ENCODE data around the gene SLC7A4.
"Not testable (repeated sequence)": the region's sequence is repeated elsewhere in the genome, so short reads cannot be mapped to it uniquely, and the experiment has no call there.

Gene SLC7A4

DNA sequence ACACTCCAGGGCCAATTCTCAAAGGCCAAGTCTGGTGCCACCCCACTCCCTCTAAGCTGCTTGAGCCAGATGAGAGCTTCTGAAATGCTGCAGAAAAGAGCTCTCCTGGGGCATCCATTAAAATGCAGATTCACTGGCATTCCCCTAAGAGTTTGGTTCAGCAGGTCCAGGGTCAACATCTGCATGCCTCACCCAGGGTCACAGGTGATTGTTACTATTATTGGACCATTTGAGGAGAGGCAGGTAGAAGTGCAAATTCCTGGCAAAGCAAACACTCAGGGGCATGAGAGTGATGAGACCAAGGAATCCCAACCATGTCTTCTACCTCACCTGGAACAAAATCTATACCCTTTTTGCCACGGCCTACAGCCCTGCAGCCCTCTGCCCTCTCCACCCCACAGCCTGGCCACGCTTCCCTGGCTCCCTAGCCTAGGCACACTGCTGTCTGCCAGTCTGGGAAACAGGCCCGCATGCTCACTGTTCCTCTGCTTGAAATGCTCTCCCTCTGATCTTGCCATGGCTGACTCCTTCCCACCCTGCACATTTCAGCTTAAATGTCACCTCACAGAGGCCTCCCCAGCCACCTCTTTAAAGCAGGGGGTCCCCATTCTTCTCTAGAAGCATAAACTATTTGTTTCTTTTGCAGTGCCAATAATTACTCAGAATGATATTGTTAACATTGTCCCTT lies 21.8 kb downstream of the SLC7A4 start:
- FAIRE-seq (no peak), DNase-seq (ENCODE audit: insufficient read length, low spot score) (no peak)
- TF ChIP-seq POLR2AphosphoS5 (IDR thresholded peaks at IDR 0.05; ENCODE audit: low read depth, low read length) (no peak), POU2F2 (IDR thresholded peaks at IDR 0.05; ENCODE audit: low read depth, low read length) (no peak), PAX5 (IDR thresholded peaks at IDR 0.05; ENCODE audit: insufficient read depth, low read length, severe bottlenecking) (no peak), SPI1 (IDR thresholded peaks at IDR 0.05; ENCODE audit: low read depth, low read length) (no peak), POLR2A (IDR thresholded peaks at IDR 0.05; ENCODE audit: low read depth, low read length) (no peak), TAF1 (IDR thresholded peaks at IDR 0.05; ENCODE audit: low read depth, low read length) (no peak)

DNA sequence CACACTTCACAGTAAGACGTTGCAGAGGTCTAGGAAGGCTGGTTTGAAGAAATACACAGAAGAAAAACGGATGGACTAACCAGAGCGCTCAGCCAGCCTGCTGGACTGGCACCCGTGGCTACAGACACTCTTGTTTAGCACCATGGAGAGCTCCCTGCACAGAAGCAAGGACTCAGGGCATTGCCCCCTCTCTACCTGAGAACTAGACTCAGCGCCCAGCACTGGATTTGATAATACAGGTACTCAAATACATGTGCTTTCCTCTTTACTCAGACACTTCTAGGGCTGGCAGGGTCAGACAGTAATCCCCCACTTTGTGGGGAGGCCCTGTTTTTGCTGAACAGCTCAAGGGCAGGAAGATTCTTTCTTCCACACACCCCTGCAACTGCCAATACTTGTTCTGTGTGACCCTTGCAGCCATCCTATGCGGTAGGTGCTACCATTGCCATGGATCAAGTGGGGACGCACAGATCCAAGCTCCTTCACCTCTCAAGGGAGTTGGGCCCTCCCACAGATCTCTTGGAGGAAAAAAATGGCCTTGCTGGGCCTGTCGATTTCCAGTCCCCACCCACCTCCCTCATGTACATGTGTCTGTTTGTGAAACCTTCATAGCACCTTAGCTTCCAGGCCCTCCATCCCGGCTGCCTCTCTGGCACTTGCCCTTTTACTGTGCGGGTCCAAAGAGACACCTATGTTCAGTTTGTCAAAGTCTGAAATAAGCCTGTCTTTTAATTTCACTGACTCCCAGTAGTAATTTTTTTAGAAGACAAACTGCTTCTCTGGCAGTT lies 22.5 kb downstream of the SLC7A4 start:
- FAIRE-seq = no peak
- no peak for DNase-seq (ENCODE audit: insufficient read length, low spot score)

DNA sequence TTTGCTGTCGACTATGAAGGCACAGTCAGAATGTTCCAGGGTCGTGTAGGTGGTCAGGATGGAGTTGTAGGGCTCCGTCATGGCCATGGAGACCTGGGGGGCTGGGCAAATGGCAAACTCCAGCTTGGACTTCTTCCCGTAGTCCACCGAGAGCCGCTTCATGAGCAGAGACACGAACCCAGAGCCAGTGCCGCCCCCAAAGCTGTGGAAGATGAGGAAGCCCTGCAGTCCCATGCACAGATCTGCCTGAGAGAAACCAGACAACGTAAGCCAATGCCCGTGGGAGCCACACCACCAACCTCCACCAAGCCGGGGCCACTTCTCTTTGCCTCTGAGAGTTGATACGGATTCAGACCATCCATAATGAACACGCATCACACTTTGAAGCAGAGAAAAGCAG lies 23.2 kb downstream of the SLC7A4 start:
- FAIRE-seq; DNase-seq (ENCODE audit: insufficient read length, low spot score): not testable (repeated sequence)

More for the DNA sequence above, 22.5 kb downstream of the SLC7A4 start:
- TF ChIP-seq SPI1 (IDR thresholded peaks at IDR 0.05; ENCODE audit: low read depth, low read length) (no peak), POLR2A (IDR thresholded peaks at IDR 0.05; ENCODE audit: low read depth, low read length) (no peak), TAF1 (IDR thresholded peaks at IDR 0.05; ENCODE audit: low read depth, low read length) (no peak), POU2F2 (IDR thresholded peaks at IDR 0.05; ENCODE audit: low read depth, low read length) (no peak), POLR2AphosphoS5 (IDR thresholded peaks at IDR 0.05; ENCODE audit: low read depth, low read length) (no peak), PAX5 (IDR thresholded peaks at IDR 0.05; ENCODE audit: insufficient read depth, low read length, severe bottlenecking) (no peak)

DNA sequence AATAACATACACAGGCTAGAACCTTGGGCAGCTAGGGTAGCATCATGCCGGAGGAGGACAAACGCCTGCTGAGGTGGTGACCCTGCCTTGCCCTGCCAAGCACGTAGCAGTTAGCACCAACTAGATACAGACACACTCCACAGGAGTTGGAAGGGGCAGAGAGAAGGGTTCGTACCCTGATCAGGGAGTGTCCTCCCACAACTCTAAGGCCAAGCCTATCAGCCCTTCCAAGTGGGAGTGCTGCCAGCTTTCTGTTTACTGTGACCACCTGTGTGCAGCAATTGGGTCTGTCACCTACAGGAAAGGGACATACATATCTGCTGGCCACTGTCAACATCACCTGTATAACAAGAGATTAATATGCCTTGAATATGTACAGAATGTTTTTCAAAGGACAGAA lies 28.6 kb downstream of the SLC7A4 start:
- FAIRE-seq (peak; percentile 13), DNase-seq (ENCODE audit: insufficient read length, low spot score) (no peak)
- TF ChIP-seq POU2F2 (IDR thresholded peaks at IDR 0.05; ENCODE audit: low read depth, low read length) (no peak), POLR2AphosphoS5 (IDR thresholded peaks at IDR 0.05; ENCODE audit: low read depth, low read length) (no peak), POLR2A (IDR thresholded peaks at IDR 0.05; ENCODE audit: low read depth, low read length) (no peak), SPI1 (IDR thresholded peaks at IDR 0.05; ENCODE audit: low read depth, low read length) (no peak), PAX5 (IDR thresholded peaks at IDR 0.05; ENCODE audit: insufficient read depth, low read length, severe bottlenecking) (no peak), TAF1 (IDR thresholded peaks at IDR 0.05; ENCODE audit: low read depth, low read length) (no peak)

DNA sequence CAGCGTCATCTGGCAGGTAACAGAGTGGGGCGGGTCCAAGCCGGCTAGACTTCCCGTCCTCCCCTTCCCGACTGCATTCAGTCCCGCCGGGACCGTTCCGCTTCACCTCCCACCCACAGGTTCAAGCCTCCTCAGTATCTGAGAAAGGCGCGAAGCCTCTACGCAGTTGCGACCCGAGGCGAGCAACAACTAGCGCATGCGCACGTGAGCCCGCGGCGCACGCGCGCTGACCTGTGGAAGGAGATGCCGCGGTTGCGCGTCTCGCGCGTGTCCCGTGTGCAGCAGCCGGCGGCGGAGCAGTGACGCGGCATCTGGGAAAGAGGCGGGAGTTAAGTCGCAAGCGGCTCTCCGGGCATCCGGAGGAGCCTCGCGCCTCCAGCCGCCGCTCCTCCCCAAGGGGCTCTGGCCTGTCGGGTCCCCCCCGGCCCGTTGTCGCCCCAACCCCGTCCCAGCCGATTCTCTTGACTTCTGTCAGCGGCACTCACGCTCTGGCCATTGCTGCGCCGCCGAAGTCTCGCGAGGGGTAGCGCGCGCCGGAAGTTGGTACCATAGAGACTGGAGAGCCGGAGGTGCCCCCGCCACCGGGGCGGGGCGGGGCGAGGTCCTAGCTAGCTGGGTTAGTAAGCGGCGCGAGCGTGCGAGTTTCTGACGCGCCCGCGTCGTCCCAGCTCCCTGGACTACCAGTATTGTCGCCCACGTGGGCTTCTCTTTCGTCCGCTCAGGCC lies 30.6 kb downstream of the SLC7A4 start, which contains the start of gene THAP7:
Gene THAP7 (minus strand): TSS at position 518 of the 725 bp plus-strand sequence. CDS start 207 bp downstream, at position 311.
- FAIRE-seq = peak; percentile 100
- TF ChIP-seq POLR2AphosphoS5 (IDR thresholded peaks at IDR 0.05; ENCODE audit: low read depth, low read length) (peak; percentile 90), PAX5 (IDR thresholded peaks at IDR 0.05; ENCODE audit: insufficient read depth, low read length, severe bottlenecking) (peak; percentile 86), TAF1 (IDR thresholded peaks at IDR 0.05; ENCODE audit: low read depth, low read length) (peak; percentile 92), POU2F2 (IDR thresholded peaks at IDR 0.05; ENCODE audit: low read depth, low read length) (no peak; the same call in 1 of the 2 replicates), SPI1 (IDR thresholded peaks at IDR 0.05; ENCODE audit: low read depth, low read length) (no peak), POLR2A (IDR thresholded peaks at IDR 0.05; ENCODE audit: low read depth, low read length) (peak; percentile 75)
- peak; percentile 96 for DNase-seq (ENCODE audit: insufficient read length, low spot score)

DNA sequence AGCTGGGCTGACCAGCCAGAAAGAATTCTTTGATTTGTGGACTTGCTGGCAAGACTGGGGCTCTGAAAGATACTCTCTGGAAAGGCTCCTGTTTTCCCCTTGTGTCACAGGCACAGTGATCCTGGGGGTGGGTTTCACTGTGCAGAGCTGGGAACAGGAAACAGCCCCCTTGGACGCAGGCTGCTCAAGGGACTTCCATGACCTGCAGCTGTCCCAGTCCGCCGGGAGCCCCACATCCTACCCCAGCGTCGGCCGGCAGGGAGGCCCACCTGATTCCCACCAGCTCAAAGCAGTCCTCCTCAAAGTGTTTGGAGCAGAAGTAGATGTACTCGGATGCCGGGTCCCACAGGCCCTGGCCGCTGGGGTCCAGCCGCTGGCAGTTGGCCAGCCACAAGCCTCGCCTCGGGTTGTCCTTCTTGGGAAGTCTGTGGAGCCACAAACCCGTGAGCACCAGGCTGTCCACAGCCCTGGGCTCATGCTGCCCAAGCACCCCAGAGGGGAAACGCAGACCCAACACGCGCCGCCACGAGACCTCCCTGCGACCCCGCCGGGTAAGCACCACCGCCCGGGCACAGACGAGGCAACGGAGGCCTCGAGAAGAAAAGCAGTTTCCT lies 31.3 kb downstream of the SLC7A4 start:
- DNase-seq (ENCODE audit: insufficient read length, low spot score) = no peak
- TF ChIP-seq TAF1 (IDR thresholded peaks at IDR 0.05; ENCODE audit: low read depth, low read length) = 0 out of 2 replicates have a peak, but pooled peaks have one; percentile 8
- TF ChIP-seq PAX5 (IDR thresholded peaks at IDR 0.05; ENCODE audit: insufficient read depth, low read length, severe bottlenecking) = no peak
- no peak for TF ChIP-seq POLR2AphosphoS5 (IDR thresholded peaks at IDR 0.05; ENCODE audit: low read depth, low read length)
- TF ChIP-seq POLR2A (IDR thresholded peaks at IDR 0.05; ENCODE audit: low read depth, low read length) = no peak
- no peak for TF ChIP-seq POU2F2 (IDR thresholded peaks at IDR 0.05; ENCODE audit: low read depth, low read length)
- no peak for TF ChIP-seq SPI1 (IDR thresholded peaks at IDR 0.05; ENCODE audit: low read depth, low read length)
- FAIRE-seq = no peak

DNA sequence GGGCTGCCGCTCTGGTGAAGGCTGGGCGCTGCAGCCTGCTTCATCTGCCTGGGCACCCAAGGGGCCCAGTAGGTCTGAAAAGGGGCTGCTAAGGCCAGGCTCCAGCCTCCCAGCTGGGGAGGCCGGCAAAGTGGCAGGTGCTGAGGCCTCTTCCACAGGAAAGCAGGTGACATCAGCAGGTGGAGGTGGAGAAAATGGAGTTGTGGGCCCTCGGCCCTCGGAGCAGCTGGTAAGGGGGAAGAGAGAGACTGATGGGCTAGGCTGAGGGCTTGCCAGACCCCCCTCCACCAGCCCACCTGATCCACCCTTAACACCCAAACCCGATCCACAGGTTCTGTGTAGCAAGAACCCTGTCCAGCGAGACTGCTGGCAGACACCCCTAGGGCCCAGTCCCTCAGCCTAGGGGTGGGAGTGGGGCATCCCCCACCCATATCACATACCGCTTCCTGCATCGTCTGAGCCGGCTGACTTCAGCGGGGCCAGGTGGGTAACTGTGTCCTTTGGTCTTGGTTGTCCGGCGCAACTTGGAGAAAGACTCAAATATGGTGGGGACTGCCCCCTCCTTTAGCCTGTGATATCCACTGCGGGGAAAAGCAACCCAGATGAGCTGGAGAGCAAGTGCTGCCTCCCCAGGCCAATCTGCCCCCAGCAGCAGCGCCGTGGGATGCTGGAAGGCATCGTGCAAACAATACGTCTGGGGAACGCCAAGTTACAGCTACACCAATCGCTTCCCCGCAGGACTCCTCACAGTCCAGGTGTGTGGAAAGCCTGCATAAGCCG lies 32.0 kb downstream of the SLC7A4 start:
- DNase-seq (ENCODE audit: insufficient read length, low spot score) (no peak), FAIRE-seq (peak; percentile 9)
- TF ChIP-seq PAX5 (IDR thresholded peaks at IDR 0.05; ENCODE audit: insufficient read depth, low read length, severe bottlenecking) = no peak
- TF ChIP-seq SPI1 (IDR thresholded peaks at IDR 0.05; ENCODE audit: low read depth, low read length) = no peak

DNA sequence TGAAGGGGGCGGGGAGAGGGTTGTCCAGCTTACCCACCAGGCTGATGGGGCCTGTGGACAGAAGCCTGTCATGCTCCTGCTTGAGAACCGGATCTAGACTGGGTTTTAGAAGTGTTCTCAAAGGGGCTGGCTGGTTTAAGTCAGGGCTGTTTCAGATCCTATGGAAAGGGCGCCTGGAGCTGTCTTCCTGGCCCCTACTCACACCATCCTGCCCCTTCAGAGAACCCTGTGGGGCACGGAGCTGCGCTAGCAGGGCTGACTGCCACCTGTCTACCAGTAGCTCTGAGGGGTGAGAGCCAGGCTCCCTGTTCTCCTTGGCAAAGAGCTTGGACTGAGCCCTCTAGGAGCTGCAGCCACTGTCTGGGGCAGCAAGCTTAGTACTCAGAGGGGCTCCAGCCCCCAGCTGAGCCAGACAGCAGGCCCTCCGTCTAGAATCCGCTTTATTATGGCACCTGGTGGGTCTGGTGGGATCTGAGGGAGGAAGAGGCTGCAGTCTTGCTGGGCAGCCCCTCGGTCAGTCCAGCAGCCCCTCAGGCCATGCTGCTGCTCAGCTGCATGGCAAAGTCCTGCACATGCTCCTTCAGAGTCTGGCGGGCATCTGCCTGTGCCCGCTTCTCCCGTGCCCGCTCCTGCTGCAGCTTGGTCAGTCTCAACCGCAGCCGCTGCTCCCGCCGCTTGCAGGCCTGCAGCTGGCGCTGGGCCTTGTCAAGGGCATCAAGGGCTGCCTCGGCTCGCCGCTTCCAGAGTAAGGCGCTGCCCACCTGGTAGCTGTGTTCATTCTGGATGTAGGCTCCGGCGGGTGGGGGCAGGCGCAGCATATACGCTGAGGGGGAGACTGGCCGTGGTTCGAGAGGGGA lies 32.8 kb downstream of the SLC7A4 start:
- DNase-seq (ENCODE audit: insufficient read length, low spot score) = no peak
- no peak for TF ChIP-seq POU2F2 (IDR thresholded peaks at IDR 0.05; ENCODE audit: low read depth, low read length)
- TF ChIP-seq SPI1 (IDR thresholded peaks at IDR 0.05; ENCODE audit: low read depth, low read length) = no peak
- no peak for TF ChIP-seq POLR2A (IDR thresholded peaks at IDR 0.05; ENCODE audit: low read depth, low read length)
- no peak for TF ChIP-seq TAF1 (IDR thresholded peaks at IDR 0.05; ENCODE audit: low read depth, low read length)
- no peak for TF ChIP-seq PAX5 (IDR thresholded peaks at IDR 0.05; ENCODE audit: insufficient read depth, low read length, severe bottlenecking)
- no peak for TF ChIP-seq POLR2AphosphoS5 (IDR thresholded peaks at IDR 0.05; ENCODE audit: low read depth, low read length)
- no peak for FAIRE-seq

All from GM12891 (cell line).